ENCODE data around the gene MYBPC2.

The MYBPC2 gene

GRCh38 chr19:50496189-50497021 lies 63.7 kb downstream of the MYBPC2 start:
- no peak overlapping the region for H3K9ac ChIP-seq (ENCODE audit: low read length)
- H3K4me3 ChIP-seq (ENCODE audit: low read length) = no peak overlapping the region
- H3K27ac ChIP-seq (ENCODE audit: low read depth, low read length) = no peak overlapping the region
- H3K4me1 ChIP-seq (ENCODE audit: control insufficient read depth, insufficient read depth, low read length) = no peaks in the 10 kb centered on the region
- no peaks in the 10 kb centered on the region for H3K36me3 ChIP-seq (ENCODE audit: control insufficient read depth, insufficient read depth, low read length)
- no peaks in the 10 kb centered on the region for H3K27me3 ChIP-seq (ENCODE audit: control insufficient read depth, insufficient read depth, low read length)

GRCh38 chr19:50497022-50497405 lies 64.3 kb downstream of the MYBPC2 start:
- Histone ChIP-seq H3K27me3 (ENCODE audit: control insufficient read depth, insufficient read depth, low read length) (no peaks in the 10 kb centered on the region), H3K27ac (ENCODE audit: low read depth, low read length) (no peak overlapping the region), H3K36me3 (ENCODE audit: control insufficient read depth, insufficient read depth, low read length) (no peaks in the 10 kb centered on the region), H3K4me1 (ENCODE audit: control insufficient read depth, insufficient read depth, low read length) (no peaks in the 10 kb centered on the region), H3K4me3 (ENCODE audit: low read length) (no peak overlapping the region), H3K9ac (ENCODE audit: low read length) (no peak overlapping the region)

GRCh38 chr19:50498219-50499056 lies 65.7 kb downstream of the MYBPC2 start:
- Histone ChIP-seq H3K36me3 (ENCODE audit: control insufficient read depth, insufficient read depth, low read length) (no peaks in the 10 kb centered on the region), H3K4me3 (ENCODE audit: low read length) (no peak overlapping the region), H3K9ac (ENCODE audit: low read length) (no peak overlapping the region), H3K27me3 (ENCODE audit: control insufficient read depth, insufficient read depth, low read length) (no peaks in the 10 kb centered on the region), H3K27ac (ENCODE audit: low read depth, low read length) (no peak overlapping the region), H3K4me1 (ENCODE audit: control insufficient read depth, insufficient read depth, low read length) (no peaks in the 10 kb centered on the region)

GRCh38 chr19:50500060-50500752 lies 67.5 kb downstream of the MYBPC2 start:
- Histone ChIP-seq H3K27ac (ENCODE audit: low read depth, low read length) (no peak overlapping the region), H3K36me3 (ENCODE audit: control insufficient read depth, insufficient read depth, low read length) (no peaks in the 10 kb centered on the region), H3K4me1 (ENCODE audit: control insufficient read depth, insufficient read depth, low read length) (no peaks in the 10 kb centered on the region), H3K27me3 (ENCODE audit: control insufficient read depth, insufficient read depth, low read length) (no peaks in the 10 kb centered on the region), H3K4me3 (ENCODE audit: low read length) (no peak overlapping the region), H3K9ac (ENCODE audit: low read length) (no peak overlapping the region)

- no peak overlapping the region for H3K9ac ChIP-seq (ENCODE audit: low read length)
- H3K36me3 ChIP-seq (ENCODE audit: control insufficient read depth, insufficient read depth, low read length) = no peaks in the 10 kb centered on the region
- no peak overlapping the region for H3K27ac ChIP-seq (ENCODE audit: low read depth, low read length)
- H3K4me1 ChIP-seq (ENCODE audit: control insufficient read depth, insufficient read depth, low read length) = no peaks in the 10 kb centered on the region
- H3K4me3 ChIP-seq (ENCODE audit: low read length) = no peak overlapping the region
- no peaks in the 10 kb centered on the region for H3K27me3 ChIP-seq (ENCODE audit: control insufficient read depth, insufficient read depth, low read length)
Measured at GRCh38 chr19:50500753-50501151, 68.1 kb downstream of the MYBPC2 start.

GRCh38 chr19:50501186-50501567 lies 68.5 kb downstream of the MYBPC2 start:
- no peaks in the 10 kb centered on the region for H3K4me1 ChIP-seq (ENCODE audit: control insufficient read depth, insufficient read depth, low read length)
- no peaks in the 10 kb centered on the region for H3K27me3 ChIP-seq (ENCODE audit: control insufficient read depth, insufficient read depth, low read length)
- H3K27ac ChIP-seq (ENCODE audit: low read depth, low read length) = no peak overlapping the region
- no peak overlapping the region for H3K9ac ChIP-seq (ENCODE audit: low read length)
- H3K4me3 ChIP-seq (ENCODE audit: low read length) = no peak overlapping the region
- no peaks in the 10 kb centered on the region for H3K36me3 ChIP-seq (ENCODE audit: control insufficient read depth, insufficient read depth, low read length)

- H3K4me1 ChIP-seq (ENCODE audit: control insufficient read depth, insufficient read depth, low read length) = no peaks in the 10 kb centered on the region
- no peaks in the 10 kb centered on the region for H3K27me3 ChIP-seq (ENCODE audit: control insufficient read depth, insufficient read depth, low read length)
- no peaks in the 10 kb centered on the region for H3K36me3 ChIP-seq (ENCODE audit: control insufficient read depth, insufficient read depth, low read length)
- no peak overlapping the region for H3K9ac ChIP-seq (ENCODE audit: low read length)
- no peak overlapping the region for H3K4me3 ChIP-seq (ENCODE audit: low read length)
- no peak overlapping the region for H3K27ac ChIP-seq (ENCODE audit: low read depth, low read length)
Measured at GRCh38 chr19:50501568-50502475, 69.1 kb downstream of the MYBPC2 start.

GRCh38 chr19:50505856-50506611 lies 73.3 kb downstream of the MYBPC2 start:
- no peak overlapping the region for H3K9ac ChIP-seq (ENCODE audit: low read length)
- H3K36me3 ChIP-seq (ENCODE audit: control insufficient read depth, insufficient read depth, low read length) = no peaks in the 10 kb centered on the region
- H3K4me1 ChIP-seq (ENCODE audit: control insufficient read depth, insufficient read depth, low read length) = no peaks in the 10 kb centered on the region
- H3K27ac ChIP-seq (ENCODE audit: low read depth, low read length) = no peak overlapping the region
- no peaks in the 10 kb centered on the region for H3K27me3 ChIP-seq (ENCODE audit: control insufficient read depth, insufficient read depth, low read length)
- H3K4me3 ChIP-seq (ENCODE audit: low read length) = no peak overlapping the region

- Histone ChIP-seq H3K9ac (ENCODE audit: low read length) (no peak overlapping the region), H3K4me3 (ENCODE audit: low read length) (no peak overlapping the region), H3K27ac (ENCODE audit: low read depth, low read length) (no peak overlapping the region), H3K4me1 (ENCODE audit: control insufficient read depth, insufficient read depth, low read length) (no peaks in the 10 kb centered on the region), H3K27me3 (ENCODE audit: control insufficient read depth, insufficient read depth, low read length) (no peaks in the 10 kb centered on the region), H3K36me3 (ENCODE audit: control insufficient read depth, insufficient read depth, low read length) (no peaks in the 10 kb centered on the region)
Measured at GRCh38 chr19:50506700-50507099, 74.0 kb downstream of the MYBPC2 start.

- Histone ChIP-seq H3K36me3 (ENCODE audit: control insufficient read depth, insufficient read depth, low read length) (no peaks in the 10 kb centered on the region), H3K4me1 (ENCODE audit: control insufficient read depth, insufficient read depth, low read length) (no peaks in the 10 kb centered on the region), H3K4me3 (ENCODE audit: low read length) (no peak overlapping the region), H3K9ac (ENCODE audit: low read length) (no peak overlapping the region), H3K27ac (ENCODE audit: low read depth, low read length) (no peak overlapping the region), H3K27me3 (ENCODE audit: control insufficient read depth, insufficient read depth, low read length) (no peaks in the 10 kb centered on the region)
Measured at GRCh38 chr19:50507376-50507775, 74.7 kb downstream of the MYBPC2 start.

GRCh38 chr19:50508843-50509190 lies 76.1 kb downstream of the MYBPC2 start:
- Histone ChIP-seq H3K27me3 (ENCODE audit: control insufficient read depth, insufficient read depth, low read length) (no peaks in the 10 kb centered on the region), H3K27ac (ENCODE audit: low read depth, low read length) (no peak overlapping the region), H3K36me3 (ENCODE audit: control insufficient read depth, insufficient read depth, low read length) (no peaks in the 10 kb centered on the region), H3K4me3 (ENCODE audit: low read length) (no peak overlapping the region), H3K9ac (ENCODE audit: low read length) (no peak overlapping the region), H3K4me1 (ENCODE audit: control insufficient read depth, insufficient read depth, low read length) (no peaks in the 10 kb centered on the region)

All from rectal smooth muscle tissue (tissue), 1 donor.